ENCODE results near the gene ZBTB20.

Gene ZBTB20

DNA sequence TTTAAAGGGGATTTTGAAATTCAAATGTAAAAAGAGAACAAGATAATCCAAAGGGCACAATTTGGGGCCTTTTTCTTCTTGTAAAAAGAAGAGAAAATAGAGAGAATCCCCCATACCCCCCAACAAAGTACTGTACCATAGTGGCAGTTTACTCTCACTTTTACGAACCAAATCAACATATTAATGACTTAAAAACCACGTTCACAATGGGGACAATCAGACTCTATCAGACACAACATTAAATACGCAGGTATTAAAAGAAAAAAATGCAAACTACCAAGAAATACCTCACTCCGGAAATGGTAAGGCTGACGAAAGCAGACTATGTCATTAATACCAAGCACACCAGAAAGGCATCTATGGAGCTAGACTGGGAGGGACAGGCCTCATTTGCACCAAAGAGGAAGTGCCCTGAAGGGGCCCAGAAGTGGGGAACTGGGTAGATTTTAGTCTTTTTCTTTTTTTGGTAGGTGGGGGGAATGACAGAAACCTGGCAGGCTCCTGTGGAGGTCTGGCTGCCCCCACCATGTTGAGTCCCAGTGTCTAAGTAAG is 719.0 kb downstream of the ZBTB20 start:
- Histone ChIP-seq H3K9me3 (ENCODE audit: insufficient read depth, low read length) (no peaks in the 10 kb centered on the region), H4K20me1 (ENCODE audit: insufficient read depth, low read length) (no peaks in the 10 kb centered on the region), H3K79me2 (ENCODE audit: low read length) (no peaks in the 10 kb centered on the region), H2AFZ (ENCODE audit: low read depth, low read length) (peak overlapping the region; percentile 92), H3K27ac (ENCODE audit: low read length) (peak overlapping the region; percentile 76), H3K36me3 (replicated peaks; ENCODE audit: low read depth, low read length) (no peaks in the 10 kb centered on the region), H3K4me3 (ENCODE audit: low read length) (peak overlapping the region; percentile 54), H3K27me3 (ENCODE audit: low read depth, low read length) (no peaks in the 10 kb centered on the region), H3K4me1 (ENCODE audit: low read length) (peaks cover 36% of the 10 kb centered on the region), H3K4me2 (ENCODE audit: low read length) (peak overlapping the region; percentile 71), H3K9ac (ENCODE audit: low read length) (peak overlapping the region; percentile 49)
- TF ChIP-seq, protein P1, sequence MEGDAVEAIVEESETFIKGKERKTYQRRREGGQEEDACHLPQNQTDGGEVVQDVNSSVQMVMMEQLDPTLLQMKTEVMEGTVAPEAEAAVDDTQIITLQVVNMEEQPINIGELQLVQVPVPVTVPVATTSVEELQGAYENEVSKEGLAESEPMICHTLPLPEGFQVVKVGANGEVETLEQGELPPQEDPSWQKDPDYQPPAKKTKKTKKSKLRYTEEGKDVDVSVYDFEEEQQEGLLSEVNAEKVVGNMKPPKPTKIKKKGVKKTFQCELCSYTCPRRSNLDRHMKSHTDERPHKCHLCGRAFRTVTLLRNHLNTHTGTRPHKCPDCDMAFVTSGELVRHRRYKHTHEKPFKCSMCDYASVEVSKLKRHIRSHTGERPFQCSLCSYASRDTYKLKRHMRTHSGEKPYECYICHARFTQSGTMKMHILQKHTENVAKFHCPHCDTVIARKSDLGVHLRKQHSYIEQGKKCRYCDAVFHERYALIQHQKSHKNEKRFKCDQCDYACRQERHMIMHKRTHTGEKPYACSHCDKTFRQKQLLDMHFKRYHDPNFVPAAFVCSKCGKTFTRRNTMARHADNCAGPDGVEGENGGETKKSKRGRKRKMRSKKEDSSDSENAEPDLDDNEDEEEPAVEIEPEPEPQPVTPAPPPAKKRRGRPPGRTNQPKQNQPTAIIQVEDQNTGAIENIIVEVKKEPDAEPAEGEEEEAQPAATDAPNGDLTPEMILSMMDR (IDR thresholded peaks at IDR 0.05; ENCODE audit: low read depth, low read length), result no peak
- no peak for TF ChIP-seq EZH2phosphoT487 (IDR thresholded peaks at IDR 0.05; ENCODE audit: low read depth)

DNA sequence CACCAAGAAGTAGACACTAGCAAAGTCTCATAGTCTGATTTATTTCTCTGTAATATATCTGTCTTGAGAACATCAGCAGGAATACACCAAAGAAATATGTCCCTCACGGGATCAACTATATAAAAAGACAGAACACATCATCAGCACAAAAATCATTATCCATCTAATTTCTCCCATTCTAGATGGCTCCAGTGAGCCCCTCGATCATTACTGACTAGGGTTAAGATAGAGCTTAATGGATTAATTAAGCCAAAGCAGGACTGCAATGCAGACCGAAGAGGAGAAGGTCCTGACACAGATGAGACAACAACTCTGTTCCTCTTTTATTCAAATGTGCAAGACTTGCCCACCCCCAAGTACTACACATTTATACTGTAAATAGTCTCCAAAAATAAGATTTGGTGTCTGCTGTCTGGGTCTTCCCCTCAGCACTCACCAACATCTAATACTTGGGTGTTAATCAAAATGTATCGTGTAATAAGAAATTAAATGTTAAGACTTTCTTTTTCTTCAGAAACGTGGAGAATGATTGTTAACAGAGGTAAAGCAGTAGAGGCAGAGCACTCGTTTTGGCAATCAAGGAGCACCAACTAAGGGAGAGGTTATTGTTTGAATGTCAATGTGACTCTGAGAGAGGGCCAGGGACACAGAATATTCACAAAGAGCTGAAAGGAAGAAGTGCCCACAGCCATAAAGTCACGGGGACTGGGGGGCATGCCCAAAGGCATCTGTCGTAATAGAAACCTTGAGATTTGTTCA is 719.6 kb downstream of the ZBTB20 start:
- Histone ChIP-seq H3K4me2 (ENCODE audit: low read length) (peak overlapping the region; percentile 71), H3K4me1 (ENCODE audit: low read length) (peaks cover 36% of the 10 kb centered on the region), H4K20me1 (ENCODE audit: insufficient read depth, low read length) (no peaks in the 10 kb centered on the region), H3K79me2 (ENCODE audit: low read length) (no peaks in the 10 kb centered on the region), H3K36me3 (replicated peaks; ENCODE audit: low read depth, low read length) (no peaks in the 10 kb centered on the region), H3K27ac (ENCODE audit: low read length) (peak overlapping the region; percentile 76), H3K9me3 (ENCODE audit: insufficient read depth, low read length) (no peaks in the 10 kb centered on the region), H3K4me3 (ENCODE audit: low read length) (peak overlapping the region; percentile 54), H2AFZ (ENCODE audit: low read depth, low read length) (peak overlapping the region; percentile 92), H3K27me3 (ENCODE audit: low read depth, low read length) (no peaks in the 10 kb centered on the region), H3K9ac (ENCODE audit: low read length) (peak overlapping the region; percentile 49)
- TF ChIP-seq, protein P1 (IDR thresholded peaks at IDR 0.05; ENCODE audit: low read depth, low read length), result no peak
- TF ChIP-seq EZH2phosphoT487 (IDR thresholded peaks at IDR 0.05; ENCODE audit: low read depth), result no peak

DNA sequence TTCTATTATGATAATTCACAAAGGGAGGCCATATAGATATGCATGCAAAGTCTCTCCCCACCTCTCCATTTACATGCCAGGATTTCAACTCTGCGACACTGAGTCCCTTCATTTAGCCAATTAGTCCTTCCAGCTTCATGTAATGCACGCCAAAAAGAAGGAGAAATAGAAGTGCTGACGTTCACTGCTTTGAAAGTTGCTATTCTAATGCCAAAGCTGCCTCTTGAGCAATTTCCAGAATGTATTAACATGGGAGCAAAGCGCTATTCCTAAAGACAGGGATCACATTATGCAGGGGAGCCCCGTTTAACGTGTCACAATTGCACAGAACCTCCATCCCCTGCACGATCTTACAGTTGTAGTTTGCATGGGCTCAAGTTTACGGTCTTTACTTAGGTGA is 722.8 kb downstream of the ZBTB20 start:
- no peaks in the 10 kb centered on the region for H3K36me3 ChIP-seq (replicated peaks; ENCODE audit: low read depth, low read length)
- no peaks in the 10 kb centered on the region for H3K79me2 ChIP-seq (ENCODE audit: low read length)
- H3K4me2 ChIP-seq (ENCODE audit: low read length), result no peak overlapping the region
- H3K27me3 ChIP-seq (ENCODE audit: low read depth, low read length), result peaks cover 15% of the 10 kb centered on the region
- H3K9ac ChIP-seq (ENCODE audit: low read length), result no peak overlapping the region
- no peaks in the 10 kb centered on the region for H3K9me3 ChIP-seq (ENCODE audit: insufficient read depth, low read length)
- no peak overlapping the region for H3K4me3 ChIP-seq (ENCODE audit: low read length)
- TF ChIP-seq, protein P1 (IDR thresholded peaks at IDR 0.05; ENCODE audit: low read depth, low read length), result no peak
- no peak for TF ChIP-seq EZH2phosphoT487 (IDR thresholded peaks at IDR 0.05; ENCODE audit: low read depth)
- no peak overlapping the region for H2AFZ ChIP-seq (ENCODE audit: low read depth, low read length)
- peaks cover 22% of the 10 kb centered on the region for H3K4me1 ChIP-seq (ENCODE audit: low read length)
- H3K27ac ChIP-seq (ENCODE audit: low read length), result no peak overlapping the region
- H4K20me1 ChIP-seq (ENCODE audit: insufficient read depth, low read length), result no peaks in the 10 kb centered on the region

DNA sequence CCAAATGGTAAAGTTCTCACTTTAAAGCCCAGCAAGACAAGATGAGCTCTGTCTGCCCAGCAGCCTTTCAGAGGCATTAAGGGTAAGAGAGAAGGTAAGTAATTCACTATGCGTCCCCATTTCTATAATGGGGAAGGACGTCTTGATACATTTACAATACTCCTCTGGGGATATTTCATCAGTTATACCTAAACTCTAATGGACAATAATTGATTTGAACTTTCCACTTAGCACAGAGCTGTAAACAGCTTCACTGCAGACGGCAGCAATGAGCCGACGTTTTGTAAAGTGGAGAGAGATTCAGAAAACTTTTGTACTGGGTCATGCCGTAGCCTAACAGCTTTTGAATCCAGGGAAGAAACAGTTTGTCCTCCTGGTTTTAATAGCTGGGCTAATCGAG is 725.9 kb downstream of the ZBTB20 start:
- no peak overlapping the region for H3K4me3 ChIP-seq (ENCODE audit: low read length)
- H3K27me3 ChIP-seq (ENCODE audit: low read depth, low read length), result peaks cover 15% of the 10 kb centered on the region
- no peaks in the 10 kb centered on the region for H3K36me3 ChIP-seq (replicated peaks; ENCODE audit: low read depth, low read length)
- no peaks in the 10 kb centered on the region for H4K20me1 ChIP-seq (ENCODE audit: insufficient read depth, low read length)
- H3K9ac ChIP-seq (ENCODE audit: low read length), result no peak overlapping the region
- H3K9me3 ChIP-seq (ENCODE audit: insufficient read depth, low read length), result no peaks in the 10 kb centered on the region
- no peak overlapping the region for H3K4me2 ChIP-seq (ENCODE audit: low read length)
- TF ChIP-seq EZH2phosphoT487 (IDR thresholded peaks at IDR 0.05; ENCODE audit: low read depth), result no peak
- TF ChIP-seq, protein P1 (IDR thresholded peaks at IDR 0.05; ENCODE audit: low read depth, low read length), result no peak
- no peak overlapping the region for H3K27ac ChIP-seq (ENCODE audit: low read length)
- no peak overlapping the region for H2AFZ ChIP-seq (ENCODE audit: low read depth, low read length)
- H3K4me1 ChIP-seq (ENCODE audit: low read length), result peaks cover 23% of the 10 kb centered on the region
- H3K79me2 ChIP-seq (ENCODE audit: low read length), result no peaks in the 10 kb centered on the region

Measured in OCI-LY3 (cell line).